ENCODE data around the gene GDAP2. TPM values are rescaled to one million over a fixed set of nuclear protein-coding genes. Genes with fewer than 3 reads are reported as not detected.
"Not testable (repeated sequence)": the region's sequence is repeated elsewhere in the genome, so short reads cannot be mapped to it uniquely, and the experiment has no call there.

Gene GDAP2
- total and polyA plus RNA-seq, 2 donors (not counting 1 experiment from before 2014, with no cell fraction given) = 6.8 to 36.7 TPM

- Mint-ChIP-seq H3K4me3 (no peak overlapping the region), H3K27me3 (no peaks in the 10 kb centered on the region), H3K9me3 (ENCODE audit: insufficient read depth) (no peaks in the 10 kb centered on the region), H3K4me1 (no peaks in the 10 kb centered on the region), H3K27ac (no peak overlapping the region)
- ChIA-PET CTCF (no interaction called here), POLR2A (no interaction called here)
- peaks cover 0 to 2% (median 0%) of the 10 kb centered on the region in 3 donors for H3K9me3 ChIP-seq (ENCODE audit: control extremely low read depth in 1 of 3, control insufficient read depth in 2 of 3, insufficient read depth in 1 of 3, low read length in 2 of 3)
- H2AFZ ChIP-seq (ENCODE audit: insufficient read depth, low read depth, low read length, poor library complexity, severe bottlenecking) = no peak overlapping the region
- H3K36me3 ChIP-seq (replicated peaks in 1 of 2; ENCODE audit: control extremely low read depth in 1 of 2, control insufficient read depth in 1 of 2, extremely low read depth in 1 of 2, insufficient read depth in 2 of 2, low read length in 1 of 2) = no peaks in the 10 kb centered on the region
- no peak overlapping the region for H3K9ac ChIP-seq (ENCODE audit: low read length)
- H3K4me2 ChIP-seq (replicated peaks; ENCODE audit: low read depth, low read length, poor library complexity, severe bottlenecking) = no peak overlapping the region
- no peak overlapping the region for H3K27ac ChIP-seq (ENCODE audit: low read length in 2 of 2)
- ATAC-seq (ENCODE audit: low read depth) = no peak
- H3K4me1 ChIP-seq (ENCODE audit: control insufficient read depth in 2 of 2, insufficient read depth in 2 of 2, low read length in 2 of 2) = no peaks in the 10 kb centered on the region
- H4K20me1 ChIP-seq (ENCODE audit: control insufficient read depth, insufficient read depth, low read length, poor library complexity, severe bottlenecking) = no peaks in the 10 kb centered on the region
- no CpG with 5 or more reads among the region's 2 CpGs for WGBS (ENCODE audit: insufficient coverage)
- no peaks in the 10 kb centered on the region for H3K79me2 ChIP-seq (ENCODE audit: control insufficient read depth, insufficient read depth, low read length)
- no peaks in the 10 kb centered on the region for H3K27me3 ChIP-seq (replicated peaks in 1 of 4; ENCODE audit: control extremely low read depth in 1 of 4, control insufficient read depth in 3 of 4, insufficient read depth in 4 of 4, low read length in 3 of 4)
- TF ChIP-seq EZH2 (IDR thresholded peaks at IDR 0.05; ENCODE audit: borderline replicate concordance, insufficient read depth, low read depth, low read length, poor library complexity, severe bottlenecking) = no peak
- DNase-seq = no peak
- no peak overlapping the region for H3K4me3 ChIP-seq (ENCODE audit: control extremely low read depth in 1 of 5, extremely low read depth in 1 of 5, insufficient read depth in 1 of 5, low read depth in 2 of 5, low read length in 4 of 5)
- intact Hi-C loops (cut with micrococcal nuclease) = no loop called here
Measured at GRCh38 chr1:117851687-117852086, 77.7 kb downstream of the GDAP2 start.

GRCh38 chr1:117846674-117847425 is 82.6 kb downstream of the GDAP2 start:
- Mint-ChIP-seq H3K9me3 (ENCODE audit: insufficient read depth) (peaks cover 6% of the 10 kb centered on the region), H3K27me3 (no peaks in the 10 kb centered on the region), H3K4me3 (no peak overlapping the region), H3K4me1 (no peaks in the 10 kb centered on the region), H3K27ac (no peak overlapping the region)
- ChIA-PET CTCF (no interaction called here), POLR2A (no interaction called here)
- peaks cover 2 to 14% (median 11%) of the 10 kb centered on the region in 3 donors for H3K9me3 ChIP-seq (ENCODE audit: control extremely low read depth in 1 of 3, control insufficient read depth in 2 of 3, insufficient read depth in 1 of 3, low read length in 2 of 3)
- no peak for TF ChIP-seq CTCF (IDR thresholded peaks at IDR 0.05)
- no peak for TF ChIP-seq EZH2 (IDR thresholded peaks at IDR 0.05; ENCODE audit: borderline replicate concordance, insufficient read depth, low read depth, low read length, poor library complexity, severe bottlenecking)
- intact Hi-C loops (cut with micrococcal nuclease) = no loop called here
- no peak overlapping the region for H3K4me2 ChIP-seq (replicated peaks; ENCODE audit: low read depth, low read length, poor library complexity, severe bottlenecking)
- no peaks in the 10 kb centered on the region for H3K36me3 ChIP-seq (replicated peaks in 1 of 2; ENCODE audit: control extremely low read depth in 1 of 2, control insufficient read depth in 1 of 2, extremely low read depth in 1 of 2, insufficient read depth in 2 of 2, low read length in 1 of 2)
- H3K79me2 ChIP-seq (ENCODE audit: control insufficient read depth, insufficient read depth, low read length) = no peaks in the 10 kb centered on the region
- DNase-seq = no peak
- no peak overlapping the region for H3K9ac ChIP-seq (ENCODE audit: low read length)
- H2AFZ ChIP-seq (ENCODE audit: insufficient read depth, low read depth, low read length, poor library complexity, severe bottlenecking) = no peak overlapping the region
- H4K20me1 ChIP-seq (ENCODE audit: control insufficient read depth, insufficient read depth, low read length, poor library complexity, severe bottlenecking) = no peaks in the 10 kb centered on the region
- WGBS (ENCODE audit: insufficient coverage) = 99% methylated on average over 5 of the region's 7 CpGs
- no peaks in the 10 kb centered on the region for H3K27me3 ChIP-seq (replicated peaks in 1 of 4; ENCODE audit: control extremely low read depth in 1 of 4, control insufficient read depth in 3 of 4, insufficient read depth in 4 of 4, low read length in 3 of 4)
- H3K4me3 ChIP-seq (ENCODE audit: control extremely low read depth in 1 of 5, extremely low read depth in 1 of 5, insufficient read depth in 1 of 5, low read depth in 2 of 5, low read length in 4 of 5) = no peak overlapping the region
- ATAC-seq (ENCODE audit: low read depth) = no peak
- H3K4me1 ChIP-seq (ENCODE audit: control insufficient read depth in 2 of 2, insufficient read depth in 2 of 2, low read length in 2 of 2) = no peaks in the 10 kb centered on the region
- no peak overlapping the region for H3K27ac ChIP-seq (ENCODE audit: low read length in 2 of 2)

- H3K9me3 Mint-ChIP-seq (ENCODE audit: insufficient read depth); H3K4me1 Mint-ChIP-seq; DNase-seq; CTCF ChIA-PET; POLR2A ChIA-PET; H3K4me2 ChIP-seq (replicated peaks; ENCODE audit: low read depth, low read length, poor library complexity, severe bottlenecking); H3K27ac ChIP-seq (ENCODE audit: low read length in 2 of 2); H4K20me1 ChIP-seq (ENCODE audit: control insufficient read depth, insufficient read depth, low read length, poor library complexity, severe bottlenecking); H3K79me2 ChIP-seq (ENCODE audit: control insufficient read depth, insufficient read depth, low read length); H3K4me3 Mint-ChIP-seq; intact Hi-C loops (cut with micrococcal nuclease); H3K9ac ChIP-seq (ENCODE audit: low read length); H3K36me3 ChIP-seq (replicated peaks in 1 of 2; ENCODE audit: control extremely low read depth in 1 of 2, control insufficient read depth in 1 of 2, extremely low read depth in 1 of 2, insufficient read depth in 2 of 2, low read length in 1 of 2); H3K4me1 ChIP-seq (ENCODE audit: control insufficient read depth in 2 of 2, insufficient read depth in 2 of 2, low read length in 2 of 2); ATAC-seq (ENCODE audit: low read depth); H2AFZ ChIP-seq (ENCODE audit: insufficient read depth, low read depth, low read length, poor library complexity, severe bottlenecking); H3K27me3 ChIP-seq (replicated peaks in 1 of 4; ENCODE audit: control extremely low read depth in 1 of 4, control insufficient read depth in 3 of 4, insufficient read depth in 4 of 4, low read length in 3 of 4); H3K4me3 ChIP-seq (ENCODE audit: control extremely low read depth in 1 of 5, extremely low read depth in 1 of 5, insufficient read depth in 1 of 5, low read depth in 2 of 5, low read length in 4 of 5); H3K27ac Mint-ChIP-seq; H3K27me3 Mint-ChIP-seq: not testable (repeated sequence)
- peaks cover 0 to 14% (median 11%) of the 10 kb centered on the region in 3 donors for H3K9me3 ChIP-seq (ENCODE audit: control extremely low read depth in 1 of 3, control insufficient read depth in 2 of 3, insufficient read depth in 1 of 3, low read length in 2 of 3)
Measured at GRCh38 chr1:117844478-117844877, 84.9 kb downstream of the GDAP2 start.

All from B cell (primary cell).